CD4-positive, alpha-beta memory T cell (primary cell): Measurements from ENCODE around the gene LIPT2. TPM values are rescaled to one million over a fixed set of nuclear protein-coding genes. Genes with fewer than 3 reads are reported as not detected.

Experiments
- CTCF ChIA-PET: fragments of 350-600 bp; sonication (Branson Sonifier 250); formaldehyde crosslinking; loops from one replicate; lab custom pipeline; 2021; ENCODE audit warnings: inconsistent platforms; ENCODE audit not compliant: partially characterized antibody; lab: Charles Lee
- POLR2A ChIA-PET: fragments of 350-600 bp; sonication (Branson Sonifier 250); formaldehyde crosslinking; loops from one replicate; lab custom pipeline; 2021; ENCODE audit not compliant: partially characterized antibody; lab: Charles Lee
- DNase-seq, 5 donors: peaks; one replicate each; pipeline versions ENCODE4 v3.0.0 to v3.0.0-alpha.2; 2020 to 2022; ENCODE audit warnings: mixed read lengths in 1 of 5
- H3K27ac ChIP-seq: one replicate; pipeline ENCODE4 v1.7.0; 2013; ENCODE audit warnings: low read depth, low read length
- H3K27me3 ChIP-seq: 2 replicates; pipeline ENCODE4 v1.7.0; 2013; ENCODE audit warnings: mild to moderate bottlenecking, low read length, moderate library complexity; ENCODE audit not compliant: insufficient read depth
- H3K36me3 ChIP-seq: 2 replicates; pipeline ENCODE4 v1.7.0; 2013; ENCODE audit warnings: mild to moderate bottlenecking, low read length, moderate library complexity; ENCODE audit not compliant: insufficient read depth
- H3K4me1 ChIP-seq: 2 replicates; pipeline ENCODE4 v1.7.0; 2013; ENCODE audit warnings: mild to moderate bottlenecking, low read length, moderate library complexity; ENCODE audit not compliant: insufficient read depth
- H3K4me3 ChIP-seq, 2 donors: one replicate each; pipeline ENCODE4 v1.7.0; 2013; ENCODE audit warnings: low read length in 2 of 2, mild to moderate bottlenecking in 1 of 2
- H3K9me3 ChIP-seq, 2 donors: one replicate each; pipeline ENCODE4 v1.7.0; 2013; ENCODE audit warnings: low read length in 2 of 2, control low read depth in 1 of 2; ENCODE audit not compliant: control insufficient read depth in 1 of 2
- H3K27ac Mint-ChIP-seq, 7 donors: one replicate each; pipeline ENCODE4 v1.8.0; 2020 to 2021; ENCODE audit warnings: mixed read lengths in 7 of 7, mild to moderate bottlenecking in 6 of 7, inconsistent platforms in 3 of 7, moderate library complexity in 3 of 7
- H3K27me3 Mint-ChIP-seq, 2 donors: one replicate each; pipeline ENCODE4 v1.8.0; 2020 to 2021; ENCODE audit warnings: mixed read lengths in 2 of 2
- H3K36me3 Mint-ChIP-seq, 2 donors: one replicate each; pipeline ENCODE4 v1.8.0; 2020 to 2021; ENCODE audit warnings: mixed read lengths in 2 of 2, inconsistent platforms in 1 of 2, mild to moderate bottlenecking in 1 of 2
- H3K4me1 Mint-ChIP-seq, 4 donors: one replicate each; pipeline ENCODE4 v1.8.0; 2020 to 2021; ENCODE audit warnings: mixed read lengths in 4 of 4, mild to moderate bottlenecking in 1 of 4
- H3K4me3 Mint-ChIP-seq, 8 donors: one replicate each; pipeline ENCODE4 v1.8.0; 2020 to 2021; ENCODE audit warnings: mixed read lengths in 8 of 8, mild to moderate bottlenecking in 7 of 8, moderate library complexity in 6 of 8, inconsistent platforms in 3 of 8
- H3K9me3 Mint-ChIP-seq, 8 donors: one replicate each; pipeline ENCODE4 v1.8.0; 2020 to 2021; ENCODE audit warnings: mixed read lengths in 8 of 8, mild to moderate bottlenecking in 5 of 8, inconsistent platforms in 3 of 8, moderate library complexity in 1 of 8
- intact Hi-C: fragments of 100-400 bp; cut with micrococcal nuclease; formaldehyde crosslinking; loops from one replicate; pipeline ENCODE4 v1.15.1; 2023
- polyA plus RNA-seq, 2 donors: library from polyadenylated mRNA; unstranded; fragments of 300-500 nt; fragmentation: Illumina TruSeq; gene quantifications; one replicate each; pipeline ENCODE4 v1.2.3, GENCODE V29; 2021
- total RNA-seq, 2 experiments: library from RNA; stranded (reverse); gene quantifications; one replicate each; pipeline ENCODE4 v1.2.3, GENCODE V29; 2021

LIPT2 gene
- total and polyA plus RNA-seq, 4 experiments from 2014 or later = 8.0 to 19.6 (median 12.6) TPM

- DNase-seq = no peak
- CTCF ChIA-PET = interaction anchor here (1.0 to 1.3 kb wide), 2 partner anchors 38 to 84 kb away, joined by 3 read pairs; no protein-coding TSS in a partner anchor
- POLR2A ChIA-PET = no interaction called here
- H3K36me3 Mint-ChIP-seq = no peaks in the 10 kb centered on the region
- no peak overlapping the region for H3K27ac Mint-ChIP-seq
- Histone ChIP-seq H3K27me3 (no peaks in the 10 kb centered on the region), H3K27ac (no peak overlapping the region), H3K36me3 (no peaks in the 10 kb centered on the region), H3K4me3 (no peak overlapping the region), H3K9me3 (no peaks in the 10 kb centered on the region), H3K4me1 (no peaks in the 10 kb centered on the region)
- no peaks in the 10 kb centered on the region for H3K4me1 Mint-ChIP-seq
- H3K9me3 Mint-ChIP-seq = no peaks in the 10 kb centered on the region
- H3K27me3 Mint-ChIP-seq = no peaks in the 10 kb centered on the region
- H3K4me3 Mint-ChIP-seq = no peak overlapping the region
- intact Hi-C loops = no loop called here
These were observed 7.7 kb downstream of the LIPT2 start for GRCh38 chr11:74485868-74486267.

GRCh38 chr11:74480688-74481417 lies 12.7 kb downstream of the LIPT2 start:
- no peaks in the 10 kb centered on the region for H3K36me3 ChIP-seq
- POLR2A ChIA-PET = no interaction called here
- H3K4me1 ChIP-seq = no peaks in the 10 kb centered on the region
- H3K27me3 ChIP-seq = no peaks in the 10 kb centered on the region
- no peak for DNase-seq
- H3K9me3 ChIP-seq = no peaks in the 10 kb centered on the region
- H3K27me3 Mint-ChIP-seq = peaks cover 3 to 9% of the 10 kb centered on the region in 2 donors
- H3K36me3 Mint-ChIP-seq = no peaks in the 10 kb centered on the region
- no peak overlapping the region for H3K4me3 ChIP-seq
- no peak overlapping the region for H3K27ac ChIP-seq
- intact Hi-C loops = no loop called here
- no peak overlapping the region for H3K27ac Mint-ChIP-seq
- CTCF ChIA-PET = no interaction called here
- H3K4me3 Mint-ChIP-seq = no peak overlapping the region
- H3K4me1 Mint-ChIP-seq = no peaks in the 10 kb centered on the region
- peaks cover 0 to 2% (median 0%) of the 10 kb centered on the region in 8 donors for H3K9me3 Mint-ChIP-seq

GRCh38 chr11:74479732-74480123 lies 13.8 kb downstream of the LIPT2 start:
- Mint-ChIP-seq H3K9me3 (peaks cover 0 to 2% (median 0%) of the 10 kb centered on the region in 8 donors), H3K4me1 (no peaks in the 10 kb centered on the region), H3K27ac (no peak overlapping the region), H3K4me3 (no peak overlapping the region), H3K27me3 (peaks cover 3 to 9% of the 10 kb centered on the region in 2 donors), H3K36me3 (no peaks in the 10 kb centered on the region)
- Histone ChIP-seq H3K36me3 (no peaks in the 10 kb centered on the region), H3K27me3 (no peaks in the 10 kb centered on the region), H3K4me3 (no peak overlapping the region), H3K27ac (no peak overlapping the region), H3K9me3 (no peaks in the 10 kb centered on the region), H3K4me1 (no peaks in the 10 kb centered on the region)
- ChIA-PET POLR2A (no interaction called here), CTCF (no interaction called here)
- DNase-seq = no peak
- intact Hi-C loops = no loop called here

- Mint-ChIP-seq H3K36me3 (no peaks in the 10 kb centered on the region), H3K9me3 (peaks cover 0 to 2% (median 0%) of the 10 kb centered on the region in 8 donors), H3K4me3 (no peak overlapping the region), H3K27me3 (peaks cover 3 to 9% of the 10 kb centered on the region in 2 donors), H3K27ac (no peak overlapping the region), H3K4me1 (no peaks in the 10 kb centered on the region)
- DNase-seq = no peak
- H3K4me1 ChIP-seq = no peaks in the 10 kb centered on the region
- no peaks in the 10 kb centered on the region for H3K27me3 ChIP-seq
- no peaks in the 10 kb centered on the region for H3K9me3 ChIP-seq
- intact Hi-C loops = no loop called here
- ChIA-PET CTCF (no interaction called here), POLR2A (no interaction called here)
- H3K36me3 ChIP-seq = no peaks in the 10 kb centered on the region
- no peak overlapping the region for H3K4me3 ChIP-seq
- H3K27ac ChIP-seq = no peak overlapping the region
These were observed 14.4 kb downstream of the LIPT2 start for GRCh38 chr11:74478877-74479731.

- Mint-ChIP-seq H3K4me1 (no peaks in the 10 kb centered on the region), H3K9me3 (peaks cover 0 to 2% (median 0%) of the 10 kb centered on the region in 8 donors), H3K4me3 (no peak overlapping the region), H3K27ac (no peak overlapping the region), H3K27me3 (peaks cover 8 to 17% of the 10 kb centered on the region in 2 donors), H3K36me3 (no peaks in the 10 kb centered on the region)
- no peak for DNase-seq
- H3K4me3 ChIP-seq = no peak overlapping the region
- no peaks in the 10 kb centered on the region for H3K27me3 ChIP-seq
- ChIA-PET POLR2A (interaction anchor here (1.5 kb wide), 1 partner anchor 17 kb away, joined by 5 read pairs; the partner anchor contains the start of gene LIPT2), CTCF (interaction anchor here (1.1 to 1.4 kb wide), 2 partner anchors 13 to 23 kb away, joined by 3 to 5 read pairs; no protein-coding TSS in a partner anchor)
- intact Hi-C loops = no loop called here
- no peaks in the 10 kb centered on the region for H3K36me3 ChIP-seq
- H3K27ac ChIP-seq = no peak overlapping the region
- H3K4me1 ChIP-seq = no peaks in the 10 kb centered on the region
- no peaks in the 10 kb centered on the region for H3K9me3 ChIP-seq
These were observed 17.0 kb downstream of the LIPT2 start for GRCh38 chr11:74476536-74476935.

DNA sequence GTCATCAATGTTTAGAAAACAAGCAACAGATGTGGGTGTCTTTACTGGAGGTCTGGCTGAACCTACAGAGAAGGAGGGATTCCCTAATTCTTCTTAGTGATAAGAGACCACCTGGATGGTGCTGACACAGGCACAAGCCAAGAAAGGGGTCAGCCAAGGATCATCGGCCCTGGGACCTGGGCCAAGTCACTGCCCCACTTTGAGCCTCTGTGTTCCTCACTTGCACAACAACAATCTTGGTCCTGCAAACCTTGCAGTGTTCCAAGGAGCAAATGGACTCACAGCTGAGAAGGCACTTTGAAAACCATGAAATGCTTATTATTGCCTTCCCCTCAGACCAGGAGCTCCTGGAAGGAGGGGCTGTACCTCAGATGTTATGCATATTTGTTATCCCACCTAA lies 19.2 kb downstream of the LIPT2 start:
- H3K27me3 ChIP-seq = no peaks in the 10 kb centered on the region
- H3K9me3 Mint-ChIP-seq = peaks cover 0 to 2% (median 0%) of the 10 kb centered on the region in 8 donors
- ChIA-PET POLR2A (no interaction called here), CTCF (no interaction called here)
- H3K36me3 ChIP-seq = no peaks in the 10 kb centered on the region
- H3K4me3 ChIP-seq = no peak overlapping the region
- DNase-seq = no peak
- intact Hi-C loops = no loop called here
- no peaks in the 10 kb centered on the region for H3K9me3 ChIP-seq
- no peaks in the 10 kb centered on the region for H3K4me1 ChIP-seq
- no peak overlapping the region for H3K27ac Mint-ChIP-seq
- no peak overlapping the region for H3K27ac ChIP-seq
- no peaks in the 10 kb centered on the region for H3K36me3 Mint-ChIP-seq
- H3K27me3 Mint-ChIP-seq = peaks cover 5 to 19% of the 10 kb centered on the region in 2 donors
- no peaks in the 10 kb centered on the region for H3K4me1 Mint-ChIP-seq
- no peak overlapping the region for H3K4me3 Mint-ChIP-seq
